Vagina (tissue), 2 donors: ENCODE results near the gene RPS6KL1.

ENCODE experiments used
- CTCF ChIP-seq, 3 experiments: fragments of 450-650 bp in 2 of 3; fragments of 200-600 bp in 1 of 3; sonication (generic) in 1 of 3; IDR thresholded peaks; one replicate each; pipeline ENCODE4 v1.5.1; 2017 to 2019; ENCODE audit warnings: antibody characterized with exemption in 3 of 3, mild to moderate bottlenecking in 2 of 3, moderate library complexity in 2 of 3
- POLR2AphosphoS5 ChIP-seq, 2 donors: sonication (generic); formaldehyde crosslinking; IDR thresholded peaks; one replicate each; pipeline ENCODE4 v1.9.0; 2017; ENCODE audit warnings: antibody characterized with exemption in 2 of 2, mild to moderate bottlenecking in 2 of 2, low read depth in 1 of 2; ENCODE audit not compliant: insufficient read depth in 1 of 2

- TF ChIP-seq CTCF (IDR thresholded peaks at IDR 0.05) (no peak), POLR2AphosphoS5 (IDR thresholded peaks at IDR 0.05; ENCODE audit: insufficient read depth in 1 of 2, low read depth in 1 of 2) (no peak)
Measured at GRCh38 chr14:74897642-74898041, 25.4 kb downstream of the RPS6KL1 start.
